H1 (cell line): Measurements from ENCODE around the gene KCP. TPM values are rescaled to one million over a fixed set of nuclear protein-coding genes. Genes with fewer than 3 reads are reported as not detected.

Source experiments
- CTCF ChIA-PET: fragments of 300-600 bp; sonication (Branson Sonifier 250); formaldehyde crosslinking; loops from one replicate; lab custom pipeline; 2021; ENCODE audit not compliant: partially characterized antibody; lab: Charles Lee
- POLR2A ChIA-PET: fragments of 300-600 bp; sonication (Branson Sonifier 250); formaldehyde crosslinking; loops from one replicate; lab custom pipeline; 2021; ENCODE audit warnings: inconsistent platforms; ENCODE audit not compliant: partially characterized antibody; lab: Charles Lee
- DNase-seq, 2 experiments: peaks; one replicate each; pipeline versions ENCODE4 v3.0.0 to v3.0.0-alpha.2; 2010 to 2022; ENCODE audit warnings: low spot score in 2 of 2, low read depth in 1 of 2, mixed read lengths in 1 of 2
- FAIRE-seq: peaks from 2 replicates; lab custom pipeline; 2011; peaks lifted over from hg19 to GRCh38; lab: Jason Lieb, UNC
- H2AFZ ChIP-seq: 2 replicates; pipeline ENCODE4 v1.8.1; 2012; ENCODE audit warnings: low read length, inconsistent platforms
- H2AK5ac ChIP-seq: 2 replicates; pipeline ENCODE4 v1.6.1; 2013; ENCODE audit warnings: low read depth, low read length
- H2BK120ac ChIP-seq: replicated peaks from 2 replicates; pipeline ENCODE3; 2013; ENCODE audit warnings: low read depth, low read length, inconsistent platforms
- H2BK12ac ChIP-seq: 2 replicates; pipeline ENCODE4 v1.6.1; 2013; ENCODE audit warnings: low read depth, low read length
- H2BK15ac ChIP-seq: 2 replicates; pipeline ENCODE4 v1.6.1; 2013; ENCODE audit warnings: low read length
- H2BK20ac ChIP-seq: 2 replicates; pipeline ENCODE4 v1.6.1; 2013; ENCODE audit warnings: low read length
- H2BK5ac ChIP-seq: 2 replicates; pipeline ENCODE4 v1.6.1; 2013; ENCODE audit warnings: low read depth, low read length
- H3K14ac ChIP-seq: 2 replicates; pipeline ENCODE4 v1.6.1; 2013; ENCODE audit warnings: inconsistent platforms; ENCODE audit not compliant: insufficient read length
- H3K18ac ChIP-seq: 2 replicates; pipeline ENCODE4 v1.6.1; 2013; ENCODE audit warnings: low read length; ENCODE audit errors: extremely low read depth
- H3K23ac ChIP-seq: 2 replicates; pipeline ENCODE4 v1.6.1; 2013; ENCODE audit warnings: inconsistent platforms; ENCODE audit not compliant: insufficient read length
- H3K23me2 ChIP-seq: 2 replicates; pipeline ENCODE4 v1.6.1; 2013; ENCODE audit warnings: low read depth, low read length
- H3K27ac ChIP-seq: 2 replicates; pipeline ENCODE4 v1.6.1; 2011; ENCODE audit warnings: low read depth, low read length, inconsistent platforms
- H3K27me3 ChIP-seq, 4 experiments: replicated peaks in 1 of 4; 1 replicate in 1 of 4; 2 replicates in 3 of 4; pipeline versions ENCODE4 v1.6.1 to v1.8.1; 2011 to 2013; ENCODE audit warnings: low read length in 3 of 4, mild to moderate bottlenecking in 3 of 4, inconsistent platforms in 2 of 4, mixed read lengths in 2 of 4, moderate library complexity in 1 of 4; ENCODE audit not compliant: control insufficient read depth in 3 of 4, insufficient read depth in 3 of 4; ENCODE audit errors: extremely low read depth in 1 of 4
- H3K36me3 ChIP-seq, 4 experiments: 2 replicates each; pipeline versions ENCODE4 v1.6.1 to v1.8.1; 2011 to 2013; ENCODE audit warnings: mild to moderate bottlenecking in 4 of 4, low read length in 3 of 4, moderate library complexity in 2 of 4, control low read depth in 1 of 4, inconsistent platforms in 1 of 4; ENCODE audit not compliant: insufficient read depth in 4 of 4, control insufficient read depth in 2 of 4
- H3K4ac ChIP-seq: replicated peaks from 2 replicates; pipeline ENCODE3; 2013; ENCODE audit warnings: low read length, low read depth, mixed read lengths, inconsistent platforms; ENCODE audit not compliant: insufficient read length
- H3K4me1 ChIP-seq, 4 experiments: replicated peaks in 1 of 4; 1 replicate in 1 of 4; 2 replicates in 3 of 4; pipeline versions ENCODE4 v1.6.1 to v1.8.1; 2011 to 2013; ENCODE audit warnings: low read length in 3 of 4, inconsistent platforms in 2 of 4, mixed read lengths in 1 of 4; ENCODE audit not compliant: insufficient read depth in 4 of 4, control insufficient read depth in 3 of 4
- H3K4me2 ChIP-seq, 2 experiments: 2 replicates each; pipeline versions ENCODE4 v1.6.1 to v1.8.1; 2011 to 2013; ENCODE audit warnings: low read depth in 2 of 2, low read length in 2 of 2, control low read depth in 1 of 2, inconsistent platforms in 1 of 2, mild to moderate bottlenecking in 1 of 2; ENCODE audit not compliant: insufficient read depth in 1 of 2
- H3K4me3 ChIP-seq, 4 experiments: fragments of 200-600, 300-600 bp in 1 of 4; sonication (generic), shearing (Covaris generic), sonication (Bioruptor Twin) in 1 of 4; 2 replicates each; pipeline versions ENCODE4 v1.5.1 to v1.8.1; 2011 to 2016; ENCODE audit warnings: low read length in 4 of 4, low read depth in 3 of 4, control low read depth in 2 of 4, inconsistent platforms in 2 of 4, mild to moderate bottlenecking in 2 of 4, mixed read lengths in 1 of 4, moderate library complexity in 1 of 4; ENCODE audit not compliant: insufficient read depth in 2 of 4; ENCODE audit errors: extremely low read depth in 1 of 4
- H3K56ac ChIP-seq: replicated peaks from 2 replicates; pipeline ENCODE3; 2013; ENCODE audit warnings: low read depth, mild to moderate bottlenecking, mixed read lengths, low read length, inconsistent platforms; ENCODE audit not compliant: insufficient read length
- H3K79me1 ChIP-seq: 2 replicates; pipeline ENCODE4 v1.6.1; 2013; ENCODE audit warnings: low read depth, low read length, control low read depth
- H3K79me2 ChIP-seq, 2 experiments: 2 replicates each; pipeline versions ENCODE4 v1.6.1 to v1.8.1; 2012 to 2013; ENCODE audit warnings: low read length in 2 of 2, mild to moderate bottlenecking in 2 of 2, inconsistent platforms in 1 of 2; ENCODE audit not compliant: insufficient read depth in 2 of 2, control insufficient read depth in 1 of 2
- H3K9ac ChIP-seq, 4 experiments: replicated peaks in 1 of 4; 1 replicate in 1 of 4; 2 replicates in 3 of 4; pipeline versions ENCODE4 v1.6.1 to v1.8.1; 2011 to 2013; ENCODE audit warnings: low read depth in 3 of 4, low read length in 3 of 4, control low read depth in 2 of 4, mild to moderate bottlenecking in 2 of 4, moderate library complexity in 2 of 4, inconsistent platforms in 1 of 4; ENCODE audit errors: extremely low read depth in 1 of 4
- H3K9me3 ChIP-seq, 2 experiments: 2 replicates each; pipeline versions ENCODE4 v1.6.1 to v1.8.1; 2012 to 2013; ENCODE audit warnings: mild to moderate bottlenecking in 2 of 2, moderate library complexity in 2 of 2, control low read depth in 1 of 2, inconsistent platforms in 1 of 2, low read depth in 1 of 2, low read length in 1 of 2, mixed read lengths in 1 of 2; ENCODE audit not compliant: insufficient read depth in 2 of 2
- H4K20me1 ChIP-seq, 2 experiments: replicated peaks in 1 of 2; 2 replicates each; pipeline versions ENCODE3 to v1.8.1; 2011 to 2013; ENCODE audit warnings: inconsistent platforms in 2 of 2, low read length in 2 of 2, mild to moderate bottlenecking in 1 of 2; ENCODE audit not compliant: insufficient read depth in 2 of 2, control insufficient read depth in 1 of 2
- H4K5ac ChIP-seq: 2 replicates; pipeline ENCODE4 v1.6.1; 2013; ENCODE audit warnings: low read length, low read depth, mixed read lengths, inconsistent platforms; ENCODE audit not compliant: insufficient read length
- H4K8ac ChIP-seq: 2 replicates; pipeline ENCODE4 v1.8.0; 2013; ENCODE audit warnings: mild to moderate bottlenecking, moderate library complexity, low read length, inconsistent platforms; ENCODE audit not compliant: insufficient read depth; ENCODE audit errors: extremely low read depth
- H4K91ac ChIP-seq: replicated peaks from 2 replicates; pipeline ENCODE3; 2013; ENCODE audit warnings: low read length, mixed read lengths, inconsistent platforms; ENCODE audit not compliant: insufficient read length
- RAD21 ChIP-seq, 2 experiments: IDR thresholded peaks in 1 of 2; conservative IDR thresholded peaks in 1 of 2; 2 replicates each; pipeline ENCODE4 v1.6.1; 2011; ENCODE audit warnings: low read depth in 2 of 2, low read length in 2 of 2, improper control_type of control experiment in 1 of 2, inconsistent platforms in 1 of 2, mild to moderate bottlenecking in 1 of 2, moderate library complexity in 1 of 2
- TAF1 ChIP-seq: IDR thresholded peaks from 2 replicates; pipeline ENCODE4 v1.6.1; 2011; ENCODE audit warnings: mild to moderate bottlenecking, low read depth, low read length
- WGBS, 2 experiments: shearing (Covaris generic) in 1 of 2; methylation state at CpG; one replicate each; pipeline versions ENCODE4 v1.1.6 to v1.1.7; 2013 to 2015; ENCODE audit warnings: low lambda C conversion rate in 2 of 2, mixed read lengths in 2 of 2, inconsistent platforms in 1 of 2, low coverage in 1 of 2, missing lambda C conversion rate in 1 of 2; ENCODE audit not compliant: insufficient replicate concordance in 2 of 2, insufficient coverage in 1 of 2, insufficient read length in 1 of 2; ENCODE audit errors: extremely low coverage in 1 of 2, missing lambda C conversion rate in 1 of 2; 5-methylcytosine and 5-hydroxymethylcytosine counted together
- polyA plus RNA-seq, 7 experiments: library from polyadenylated mRNA; depleted of rRNA in 3 of 7; stranded (reverse) in 5 of 7; unstranded in 2 of 7; fragments of >200 nt in 5 of 7; fragments of 200-250 nt in 2 of 7; gene quantifications; 1 replicate in 5 of 7; 2 replicates in 1 of 7; 4 replicates in 1 of 7; pipeline versions ENCODE4 v1.2.1 to v1.2.3, GENCODE V29; 2011 to 2013; ENCODE audit warnings: missing spikeins in 2 of 7, mixed read lengths in 2 of 7
- total RNA-seq: library from RNA; stranded (reverse); fragmentation: NEBNext Ultra II Directional; extraction: Animal tissue kit (Norgen Biotek cat#: 25700); gene quantifications from 2 replicates; pipeline ENCODE4 v1.2.1, GENCODE V29; 2021
- TF ChIP-seq, protein P1 (sequence below), 3 experiments: IDR thresholded peaks; 1 replicate in 2 of 3; 2 replicates in 1 of 3; pipeline versions ENCODE4 v1.5.1 to v1.6.1; 2011; ENCODE audit warnings: low read length in 3 of 3, mild to moderate bottlenecking in 3 of 3, inconsistent platforms in 2 of 3, low read depth in 1 of 3, moderate library complexity in 1 of 3; ENCODE audit not compliant: insufficient read depth in 1 of 3; ENCODE audit errors: control extremely low read depth in 1 of 3

KCP gene
- total and polyA plus RNA-seq, 2 of the 8 experiments (the other 6 are each of a cell fraction or from before 2014, with no cell fraction given) = 1.3 to 2.0 TPM

DNA sequence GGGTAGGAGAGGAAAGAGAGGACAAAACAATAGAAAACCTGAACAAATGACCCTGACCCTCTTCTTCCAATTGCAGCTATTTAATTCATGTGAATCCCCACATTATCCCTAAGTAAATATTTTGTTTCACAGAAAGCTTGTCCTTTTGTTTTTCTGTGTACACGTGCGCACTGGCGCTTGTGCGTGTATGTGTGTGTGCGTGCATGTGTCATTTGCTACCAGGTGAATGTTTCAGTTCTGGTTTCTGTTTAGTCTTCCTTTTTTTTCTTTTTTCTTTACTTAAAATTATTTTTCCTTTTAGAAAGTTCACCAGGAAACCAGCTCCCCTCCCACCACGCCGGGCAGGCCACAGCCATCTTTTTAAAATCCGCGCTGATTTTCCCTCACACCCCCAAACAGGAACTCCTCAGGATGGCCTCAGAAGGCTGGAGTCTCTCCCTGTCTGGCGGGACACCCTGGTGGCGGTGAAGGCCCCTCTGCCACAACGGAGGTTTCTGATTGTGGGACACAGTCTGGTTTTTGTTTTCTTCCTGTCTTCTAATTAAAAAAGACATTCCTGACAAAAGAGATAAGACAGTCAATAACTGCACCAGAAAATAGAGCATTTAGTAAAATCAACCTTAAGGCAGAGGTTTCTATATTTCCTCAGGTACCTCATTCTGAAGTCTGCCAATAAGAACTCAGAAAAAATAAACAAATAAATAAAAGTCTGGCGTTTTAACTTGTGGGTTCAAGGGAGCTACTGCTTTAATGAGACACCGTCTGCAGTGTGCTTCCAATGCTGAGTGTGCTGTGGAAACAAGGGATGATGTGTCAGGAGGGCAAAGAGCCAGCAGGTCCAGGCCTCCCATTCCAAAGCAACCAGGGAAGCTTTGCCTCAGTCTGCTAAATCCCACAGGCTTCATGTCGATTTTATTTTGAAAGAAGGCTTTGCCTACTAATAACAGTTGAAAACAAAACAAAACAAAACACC, 44.6 kb upstream of the KCP start:
- H3K4me2 ChIP-seq = peak overlapping the region; percentile 3 to 38; a peak in 3 of 4 replicates
- H3K23me2 ChIP-seq = no peaks in the 10 kb centered on the region; the same call in 1 of the 2 replicates
- no peak overlapping the region for H3K4ac ChIP-seq
- peak overlapping the region; percentile 45 for H4K91ac ChIP-seq
- no peak overlapping the region; the same call in 1 of the 2 replicates for H3K18ac ChIP-seq
- H3K14ac ChIP-seq = no peak overlapping the region
- no peak for DNase-seq
- H2BK12ac ChIP-seq = no peak overlapping the region
- no peaks in the 10 kb centered on the region for H3K79me2 ChIP-seq
- no peak overlapping the region for H2AK5ac ChIP-seq
- H3K23ac ChIP-seq = no peak overlapping the region
- H3K9me3 ChIP-seq = no peaks in the 10 kb centered on the region
- no peak overlapping the region for H3K56ac ChIP-seq
- no peak for FAIRE-seq
- H3K4me3 ChIP-seq = 0 out of 8 replicates have a peak overlapping the region, but pooled peaks of 1 of the 4 experiments have one; percentile 10
- H2BK20ac ChIP-seq = no peak overlapping the region
- H4K20me1 ChIP-seq = peaks cover 0 to 1% of the 10 kb centered on the region in 2 experiments
- peaks cover 0 to 2% (median 0%) of the 10 kb centered on the region in 4 experiments; a peak in 1 of 7 replicates for H3K4me1 ChIP-seq
- WGBS, 2 experiments = 72% methylated on average over 15 of the region's 15 CpGs; no CpG with 5 or more reads in 1 of the 2 experiments
- H2BK120ac ChIP-seq = no peak overlapping the region
- H2BK15ac ChIP-seq = no peak overlapping the region
- no peak overlapping the region for H4K8ac ChIP-seq
- H2AFZ ChIP-seq = no peak overlapping the region
- TF ChIP-seq, protein P1, sequence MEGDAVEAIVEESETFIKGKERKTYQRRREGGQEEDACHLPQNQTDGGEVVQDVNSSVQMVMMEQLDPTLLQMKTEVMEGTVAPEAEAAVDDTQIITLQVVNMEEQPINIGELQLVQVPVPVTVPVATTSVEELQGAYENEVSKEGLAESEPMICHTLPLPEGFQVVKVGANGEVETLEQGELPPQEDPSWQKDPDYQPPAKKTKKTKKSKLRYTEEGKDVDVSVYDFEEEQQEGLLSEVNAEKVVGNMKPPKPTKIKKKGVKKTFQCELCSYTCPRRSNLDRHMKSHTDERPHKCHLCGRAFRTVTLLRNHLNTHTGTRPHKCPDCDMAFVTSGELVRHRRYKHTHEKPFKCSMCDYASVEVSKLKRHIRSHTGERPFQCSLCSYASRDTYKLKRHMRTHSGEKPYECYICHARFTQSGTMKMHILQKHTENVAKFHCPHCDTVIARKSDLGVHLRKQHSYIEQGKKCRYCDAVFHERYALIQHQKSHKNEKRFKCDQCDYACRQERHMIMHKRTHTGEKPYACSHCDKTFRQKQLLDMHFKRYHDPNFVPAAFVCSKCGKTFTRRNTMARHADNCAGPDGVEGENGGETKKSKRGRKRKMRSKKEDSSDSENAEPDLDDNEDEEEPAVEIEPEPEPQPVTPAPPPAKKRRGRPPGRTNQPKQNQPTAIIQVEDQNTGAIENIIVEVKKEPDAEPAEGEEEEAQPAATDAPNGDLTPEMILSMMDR (IDR thresholded peaks at IDR 0.05; ENCODE audit: control extremely low read depth in 1 of 3, insufficient read depth in 1 of 3, low read depth in 1 of 3, low read length in 3 of 3) = peak in 2 of 3 experiments; percentile 37 to 38; a peak in 2 of 4 replicates
- TF ChIP-seq TAF1 (no peak), RAD21 (IDR thresholded peaks at IDR 0.05 in 1 of 2, conservative IDR thresholded peaks at IDR 0.05 in 1 of 2; ENCODE audit: low read depth in 2 of 2, low read length in 2 of 2) (peak; percentile 47 to 63)
- H3K36me3 ChIP-seq = peaks cover 4 to 64% (median 24%) of the 10 kb centered on the region in 4 experiments; a peak in 7 of 8 replicates
- CTCF ChIA-PET = interaction anchor here (0.7 to 6.8 kb wide), 17 partner anchors 9 to 209 kb away, joined by 3 to 44 read pairs (median 5); partner anchors contain the start of genes KCP and TNPO3
- no peak overlapping the region for H3K27ac ChIP-seq
- no peaks in the 10 kb centered on the region; the same call in 1 of the 2 replicates for H3K79me1 ChIP-seq
- peak overlapping the region; percentile 22 for H4K5ac ChIP-seq
- peak overlapping the region; percentile 50; the same call in 1 of the 2 replicates for H2BK5ac ChIP-seq
- H3K9ac ChIP-seq = no peak overlapping the region
- POLR2A ChIA-PET = interaction anchor here (1.2 to 2.0 kb wide), 4 partner anchors 8 to 45 kb away, joined by 3 to 5 read pairs (median 4); partner anchors contain the start of gene KCP
- H3K27me3 ChIP-seq = no peaks in the 10 kb centered on the region
